Endothelial cell (in vitro differentiated cells): ENCODE data around the gene FOXL2NB. TPM values are rescaled to one million over a fixed set of nuclear protein-coding genes. Genes with fewer than 3 reads are reported as not detected.

ENCODE experiments used
- DNase-seq: peaks from one replicate; pipeline ENCODE4 v3.0.0; 2021; ENCODE audit warnings: low spot score
- H3K27ac Mint-ChIP-seq: one replicate; pipeline ENCODE4 v1.8.0; 2021; ENCODE audit warnings: mixed read lengths, inconsistent platforms; ENCODE audit not compliant: unreplicated experiment
- H3K27me3 Mint-ChIP-seq: one replicate; pipeline ENCODE4 v1.8.0; 2021; ENCODE audit warnings: mild to moderate bottlenecking, moderate library complexity, mixed read lengths, inconsistent platforms; ENCODE audit not compliant: unreplicated experiment
- H3K36me3 Mint-ChIP-seq: one replicate; pipeline ENCODE4 v1.8.0; 2021; ENCODE audit warnings: mild to moderate bottlenecking, low read depth, mixed read lengths, inconsistent platforms; ENCODE audit not compliant: unreplicated experiment
- H3K4me1 Mint-ChIP-seq: one replicate; pipeline ENCODE4 v1.8.0; 2021; ENCODE audit warnings: mild to moderate bottlenecking, mixed read lengths, inconsistent platforms; ENCODE audit not compliant: unreplicated experiment
- H3K4me3 Mint-ChIP-seq: one replicate; pipeline ENCODE4 v1.8.0; 2021; ENCODE audit warnings: mild to moderate bottlenecking, mixed read lengths, inconsistent platforms; ENCODE audit not compliant: unreplicated experiment
- H3K9me3 Mint-ChIP-seq: one replicate; pipeline ENCODE4 v1.8.0; 2021; ENCODE audit warnings: mixed read lengths, inconsistent platforms; ENCODE audit not compliant: unreplicated experiment
- CTCF ChIP-seq: fragments of 200-600 bp; sonication (generic); IDR thresholded peaks from one replicate; pipeline ENCODE4 v1.5.0; 2021; ENCODE audit warnings: antibody characterized with exemption; ENCODE audit not compliant: unreplicated experiment
- total RNA-seq: library from RNA; stranded (reverse); fragmentation: NEBNext Ultra II Directional; extraction: Animal tissue kit (Norgen Biotek cat#: 25700); gene quantifications from one replicate; pipeline ENCODE4 v1.2.1, GENCODE V29; 2021; ENCODE audit not compliant: unreplicated experiment

The FOXL2NB gene
- total RNA-seq, 1 donor from 2014 or later: 13.2 TPM

GRCh38 chr3:138938877-138939560 is 8.0 kb upstream of the FOXL2NB start:
- no peaks in the 10 kb centered on the region for H3K9me3 Mint-ChIP-seq
- H3K27ac Mint-ChIP-seq: no peak overlapping the region
- no peak for DNase-seq
- no peak for TF ChIP-seq CTCF
- peaks cover 47% of the 10 kb centered on the region for H3K4me1 Mint-ChIP-seq
- peaks cover 19% of the 10 kb centered on the region for H3K27me3 Mint-ChIP-seq
- H3K36me3 Mint-ChIP-seq: peaks cover 8% of the 10 kb centered on the region
- H3K4me3 Mint-ChIP-seq: peak overlapping the region; percentile 31

- no peak overlapping the region for H3K27ac Mint-ChIP-seq
- H3K27me3 Mint-ChIP-seq: peaks cover 24% of the 10 kb centered on the region
- peaks cover 53% of the 10 kb centered on the region for H3K4me1 Mint-ChIP-seq
- H3K9me3 Mint-ChIP-seq: no peaks in the 10 kb centered on the region
- no peak for TF ChIP-seq CTCF
- peaks cover 8% of the 10 kb centered on the region for H3K36me3 Mint-ChIP-seq
- peak overlapping the region; percentile 37 for H3K4me3 Mint-ChIP-seq
- peak; percentile 57 for DNase-seq
Measured at GRCh38 chr3:138939561-138940241, 7.3 kb upstream of the FOXL2NB start.

- H3K27me3 Mint-ChIP-seq: peaks cover 27% of the 10 kb centered on the region
- H3K9me3 Mint-ChIP-seq: no peaks in the 10 kb centered on the region
- TF ChIP-seq CTCF: no peak
- H3K27ac Mint-ChIP-seq: no peak overlapping the region
- no peak for DNase-seq
- peaks cover 56% of the 10 kb centered on the region for H3K4me1 Mint-ChIP-seq
- H3K4me3 Mint-ChIP-seq: no peak overlapping the region
- peaks cover 8% of the 10 kb centered on the region for H3K36me3 Mint-ChIP-seq
Measured at GRCh38 chr3:138940446-138940845, 6.6 kb upstream of the FOXL2NB start.

GRCh38 chr3:138941259-138941885 is 5.6 kb upstream of the FOXL2NB start:
- peak; percentile 81 for DNase-seq
- Mint-ChIP-seq H3K27me3 (peaks cover 24% of the 10 kb centered on the region), H3K4me3 (no peak overlapping the region), H3K9me3 (no peaks in the 10 kb centered on the region), H3K27ac (no peak overlapping the region), H3K36me3 (peaks cover 8% of the 10 kb centered on the region), H3K4me1 (peaks cover 52% of the 10 kb centered on the region)
- TF ChIP-seq CTCF: peak; percentile 77

GRCh38 chr3:138942271-138942670 is 4.7 kb upstream of the FOXL2NB start:
- TF ChIP-seq CTCF: no peak
- Mint-ChIP-seq H3K4me1 (peaks cover 47% of the 10 kb centered on the region), H3K27ac (no peak overlapping the region), H3K27me3 (peaks cover 22% of the 10 kb centered on the region), H3K36me3 (peaks cover 6% of the 10 kb centered on the region), H3K4me3 (no peak overlapping the region), H3K9me3 (no peaks in the 10 kb centered on the region)
- no peak for DNase-seq
